ENCODE measurements around the gene BRCA2.

DNA sequence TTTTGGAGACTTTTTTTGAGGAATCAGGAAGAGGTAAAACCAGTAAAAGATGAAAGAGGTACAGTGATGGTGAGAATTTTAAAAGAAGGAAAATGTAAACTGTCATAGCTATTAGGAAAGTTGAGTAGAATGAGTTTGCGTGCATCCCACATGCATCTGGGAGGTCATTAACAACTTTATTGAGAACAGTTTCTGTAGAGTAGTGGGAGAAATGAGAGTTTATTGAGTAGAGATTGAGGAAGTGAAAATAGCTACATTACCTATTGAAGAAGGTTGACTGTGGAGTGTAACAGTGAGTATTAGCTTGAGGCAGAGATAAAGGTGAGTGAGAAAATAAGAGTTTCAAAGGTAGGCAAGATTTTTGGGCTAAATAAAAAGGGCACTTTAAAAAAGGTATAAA is 38.7 kb downstream of the BRCA2 start:
- TF ChIP-seq HDGF (IDR thresholded peaks at IDR 0.05), result no peak
- TF ChIP-seq MAFG (tag; conservative IDR thresholded peaks at IDR 0.05), result no peak
- TF ChIP-seq, protein P1, sequence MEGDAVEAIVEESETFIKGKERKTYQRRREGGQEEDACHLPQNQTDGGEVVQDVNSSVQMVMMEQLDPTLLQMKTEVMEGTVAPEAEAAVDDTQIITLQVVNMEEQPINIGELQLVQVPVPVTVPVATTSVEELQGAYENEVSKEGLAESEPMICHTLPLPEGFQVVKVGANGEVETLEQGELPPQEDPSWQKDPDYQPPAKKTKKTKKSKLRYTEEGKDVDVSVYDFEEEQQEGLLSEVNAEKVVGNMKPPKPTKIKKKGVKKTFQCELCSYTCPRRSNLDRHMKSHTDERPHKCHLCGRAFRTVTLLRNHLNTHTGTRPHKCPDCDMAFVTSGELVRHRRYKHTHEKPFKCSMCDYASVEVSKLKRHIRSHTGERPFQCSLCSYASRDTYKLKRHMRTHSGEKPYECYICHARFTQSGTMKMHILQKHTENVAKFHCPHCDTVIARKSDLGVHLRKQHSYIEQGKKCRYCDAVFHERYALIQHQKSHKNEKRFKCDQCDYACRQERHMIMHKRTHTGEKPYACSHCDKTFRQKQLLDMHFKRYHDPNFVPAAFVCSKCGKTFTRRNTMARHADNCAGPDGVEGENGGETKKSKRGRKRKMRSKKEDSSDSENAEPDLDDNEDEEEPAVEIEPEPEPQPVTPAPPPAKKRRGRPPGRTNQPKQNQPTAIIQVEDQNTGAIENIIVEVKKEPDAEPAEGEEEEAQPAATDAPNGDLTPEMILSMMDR (IDR thresholded peaks at IDR 0.05 in 2 of 3, conservative IDR thresholded peaks at IDR 0.05 in 1 of 3; ENCODE audit: insufficient read depth in 2 of 3, low read depth in 1 of 3, low read length in 3 of 3), result no peak
- TF ChIP-seq SP1 (CRISPR knock-in tag; IDR thresholded peaks at IDR 0.05), result no peak
- no peak for TF ChIP-seq SRSF7 (optimal IDR thresholded peaks at IDR 0.05; ENCODE audit: low read depth, low read length)
- TF ChIP-seq MXI1 (IDR thresholded peaks at IDR 0.05; ENCODE audit: low read depth, low read length), result no peak
- no peak for TF ChIP-seq CBX8 (IDR thresholded peaks at IDR 0.05; ENCODE audit: borderline replicate concordance, extremely low read depth, low read depth, low read length, poor library complexity, severe bottlenecking)
- no peak for TF ChIP-seq HCFC1 (IDR thresholded peaks at IDR 0.05; ENCODE audit: low read depth, low read length)
- TF ChIP-seq MEF2A (IDR thresholded peaks at IDR 0.05; ENCODE audit: control insufficient read depth, low read depth, low read length), result no peak
- TF ChIP-seq, protein P2, sequence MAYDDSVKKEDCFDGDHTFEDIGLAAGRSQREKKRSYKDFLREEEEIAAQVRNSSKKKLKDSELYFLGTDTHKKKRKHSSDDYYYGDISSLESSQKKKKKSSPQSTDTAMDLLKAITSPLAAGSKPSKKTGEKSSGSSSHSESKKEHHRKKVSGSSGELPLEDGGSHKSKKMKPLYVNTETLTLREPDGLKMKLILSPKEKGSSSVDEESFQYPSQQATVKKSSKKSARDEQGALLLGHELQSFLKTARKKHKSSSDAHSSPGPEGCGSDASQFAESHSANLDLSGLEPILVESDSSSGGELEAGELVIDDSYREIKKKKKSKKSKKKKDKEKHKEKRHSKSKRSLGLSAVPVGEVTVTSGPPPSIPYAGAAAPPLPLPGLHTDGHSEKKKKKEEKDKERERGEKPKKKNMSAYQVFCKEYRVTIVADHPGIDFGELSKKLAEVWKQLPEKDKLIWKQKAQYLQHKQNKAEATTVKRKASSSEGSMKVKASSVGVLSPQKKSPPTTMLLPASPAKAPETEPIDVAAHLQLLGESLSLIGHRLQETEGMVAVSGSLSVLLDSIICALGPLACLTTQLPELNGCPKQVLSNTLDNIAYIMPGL (CRISPR knock-in tag; IDR thresholded peaks at IDR 0.05), result no peak
- TF ChIP-seq XRCC4 (IDR thresholded peaks at IDR 0.05; ENCODE audit: extremely low read depth, insufficient read depth, insufficient read length), result no peak
- no peak for TF ChIP-seq SMAD1 (IDR thresholded peaks at IDR 0.05; ENCODE audit: low read depth, low read length, partially characterized antibody)
- TF ChIP-seq NRF1 (conservative IDR thresholded peaks at IDR 0.05 in 1 of 2, IDR thresholded peaks at IDR 0.05 in 1 of 2), result no peak
- TF ChIP-seq HLTF (IDR thresholded peaks at IDR 0.05), result no peak
